Hematopoietic multipotent progenitor cell (in vitro differentiated cells): ENCODE results near the gene ARPC3. TPM values are rescaled to one million over a fixed set of nuclear protein-coding genes. Genes with fewer than 3 reads are reported as not detected.
A peak's percentile ranks its signal among the peaks of the same experiment; 100 is the strongest.
"Not testable (repeated sequence)": the region's sequence is repeated elsewhere in the genome, so short reads cannot be mapped to it uniquely, and the experiment has no call there.

Experiments
- DNase-seq, 3 donors: peaks; one replicate each; pipeline ENCODE4 v3.0.0-alpha.2; 2011 to 2015; ENCODE audit warnings: low read depth in 2 of 3, low spot score in 2 of 3
- total RNA-seq: library from RNA; depleted of rRNA; stranded (reverse); fragments of >200 nt; gene quantifications from one replicate; pipeline ENCODE4 v1.2.3, GENCODE V29; 2012

The ARPC3 gene
- 141 TPM for total RNA-seq

DNA sequence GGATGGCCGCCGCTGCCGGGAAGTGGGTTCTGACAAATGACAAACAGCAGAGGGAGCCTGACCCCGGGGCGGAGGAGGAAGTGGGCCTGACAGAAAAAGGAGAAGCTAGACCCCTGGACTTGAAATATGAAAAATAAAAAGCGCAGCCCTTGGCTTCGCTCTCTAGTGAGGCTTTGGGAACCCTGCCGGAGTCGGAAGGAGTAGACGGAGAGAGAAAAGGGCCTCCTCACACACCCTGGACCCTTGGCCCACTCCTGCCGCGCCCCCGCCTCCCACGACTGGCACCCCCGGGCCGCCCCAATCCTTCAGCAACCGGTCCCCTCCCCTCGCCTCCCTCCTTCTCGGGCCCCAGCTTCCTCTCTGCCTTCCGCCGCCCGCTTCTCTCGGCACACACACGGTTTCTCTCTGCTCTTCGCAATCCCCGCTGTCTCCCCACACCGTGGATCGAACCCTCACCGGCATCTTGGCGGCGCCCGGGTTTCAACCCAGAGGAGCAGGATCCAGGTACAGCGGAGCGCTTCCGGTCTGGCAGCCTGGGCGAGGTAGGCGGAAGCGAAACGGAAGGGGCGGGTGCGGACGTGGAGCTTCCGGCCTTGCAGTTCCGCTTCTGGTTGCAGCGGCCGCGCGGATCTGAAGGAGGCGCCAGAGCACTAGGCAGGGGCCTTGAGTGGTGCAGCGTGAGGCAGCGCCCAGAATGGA lies at the start of gene ARPC3:
Gene ARPC3, minus strand, starts transcription at position 539 of the 699 bp plus-strand sequence. Its CDS starts 77 bp downstream, at position 462.
- DNase-seq: peak; percentile 83 to 97 (median 96)

DNA sequence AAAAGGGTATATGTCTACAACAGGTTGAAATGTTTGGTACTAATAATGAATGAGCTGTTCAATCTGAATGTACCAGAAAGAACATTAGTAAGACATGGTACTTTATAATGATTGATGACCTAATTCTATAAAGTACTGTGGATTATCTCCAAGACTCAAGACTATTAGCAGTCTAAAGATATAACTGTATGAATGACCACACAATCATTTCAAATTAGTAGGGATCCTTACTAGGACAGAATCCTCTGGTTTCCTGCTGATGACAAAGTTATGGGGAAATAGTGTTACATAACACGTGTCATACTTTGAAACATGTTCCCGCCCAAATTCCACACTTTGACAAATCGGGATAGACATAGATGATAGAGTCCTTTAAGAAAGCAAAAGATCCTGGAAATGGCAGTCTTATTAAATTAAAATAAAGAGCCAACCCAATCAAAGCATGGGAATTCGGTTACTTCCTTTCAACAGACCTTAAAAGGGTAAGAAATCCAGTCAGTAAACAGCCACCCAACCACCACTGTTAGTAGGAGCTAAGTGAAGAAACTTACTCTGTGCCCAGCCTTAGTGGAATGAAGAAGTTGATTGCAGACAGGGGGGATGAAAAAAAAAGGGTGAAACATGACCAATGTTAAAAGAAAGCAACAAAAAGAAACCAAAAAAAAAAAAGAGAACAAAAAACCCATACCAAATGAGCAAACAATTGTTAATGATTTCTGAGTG lies 49.0 kb upstream of the ARPC3 start:
- peak in 2 of 3 donors; percentile 11 to 43 for DNase-seq

DNA sequence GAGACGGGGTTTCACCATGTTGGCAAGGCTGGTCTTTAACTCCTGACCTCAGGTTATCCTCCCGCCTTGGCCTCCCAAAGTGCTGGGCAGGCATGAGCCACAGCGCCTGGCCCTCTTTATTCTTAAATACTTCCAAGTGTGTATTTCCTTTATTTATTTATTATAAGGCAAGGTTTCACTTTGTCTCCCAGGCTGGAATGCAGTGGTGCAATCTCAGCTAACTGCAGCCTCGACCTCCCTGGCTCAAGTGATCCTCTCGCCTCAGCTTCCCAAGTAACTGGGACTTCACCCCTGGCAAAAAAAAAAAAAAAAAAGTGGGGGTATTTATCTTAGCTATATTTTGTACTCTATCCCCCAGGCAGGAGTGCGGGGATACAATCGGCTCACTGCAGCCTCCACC lies 25.3 kb upstream of the ARPC3 start:
- DNase-seq: no peak

GRCh38 chr12:110468214-110469048 lies 18.3 kb upstream of the ARPC3 start, which contains the start of the genes FAM216A and GPN3:
FAM216A (plus strand) TSS chr12:110468845; CDS start chr12:110468876, 31 bp downstream.
GPN3 (minus strand) TSS chr12:110468257; CDS start chr12:110468203, 54 bp downstream.
- peak; percentile 85 to 99 (median 98) for DNase-seq

GRCh38 chr12:110467847-110468213 lies 17.7 kb upstream of the ARPC3 start:
- no peak for DNase-seq

DNA sequence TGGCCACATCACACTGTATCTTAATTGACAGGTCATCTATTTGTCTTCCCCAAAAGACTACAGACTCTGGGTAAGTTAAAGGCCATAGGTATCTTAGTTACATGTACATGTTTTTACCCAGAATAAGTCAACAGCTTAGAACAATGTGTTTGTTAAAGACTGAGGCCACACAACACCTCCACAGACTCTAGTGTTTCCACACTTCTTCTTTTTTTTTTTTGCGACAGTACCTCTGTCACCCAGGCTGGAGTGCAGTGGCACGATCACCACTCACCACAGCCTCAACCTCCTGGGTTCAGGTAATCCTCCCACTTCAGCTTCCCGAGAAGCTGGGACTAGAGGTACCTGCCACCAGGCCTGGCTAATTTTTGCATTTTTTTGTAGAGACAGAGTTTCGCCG lies 16.7 kb upstream of the ARPC3 start:
- no peak for DNase-seq

- not testable (repeated sequence) for DNase-seq
These were observed 15.6 kb upstream of the ARPC3 start for GRCh38 chr12:110465765-110466164.

DNA sequence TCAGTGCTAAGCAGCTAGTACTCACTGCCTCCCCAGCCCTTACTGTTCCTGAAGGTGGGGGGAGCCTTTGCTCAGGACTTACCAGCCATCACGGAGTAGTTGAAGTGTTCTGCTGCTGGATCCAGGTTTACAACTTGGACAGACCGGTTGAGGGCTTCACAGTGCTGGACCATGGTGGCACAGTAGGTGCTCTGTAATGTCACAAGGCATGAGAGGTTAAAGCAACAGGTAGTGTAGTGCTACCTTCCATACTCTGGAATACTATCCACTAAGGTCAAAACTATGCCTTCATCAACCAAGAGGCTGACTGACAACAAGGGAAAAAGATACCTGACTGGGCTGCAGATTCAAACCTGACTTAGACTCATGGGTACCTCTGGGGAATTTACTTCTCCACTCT lies 14.9 kb upstream of the ARPC3 start:
- no peak for DNase-seq

DNA sequence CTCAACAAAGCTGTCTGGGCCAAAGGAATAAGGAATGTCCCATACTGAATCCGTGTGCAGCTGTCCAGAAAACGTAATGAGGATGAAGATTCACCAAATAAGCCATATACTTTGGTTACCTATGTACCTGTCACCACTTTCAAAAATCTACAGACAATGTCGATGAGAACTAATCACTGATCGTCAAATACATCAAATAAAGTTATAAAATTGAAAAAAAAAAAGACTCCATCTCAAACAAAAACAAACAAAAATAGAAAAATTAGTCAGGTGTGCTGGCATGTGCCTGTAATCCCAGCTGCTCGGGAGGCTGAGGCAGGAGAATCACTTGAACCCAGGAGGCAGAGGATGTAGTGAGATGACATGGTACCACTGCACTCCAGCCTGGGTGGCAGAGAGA lies 11.1 kb upstream of the ARPC3 start:
- not testable (repeated sequence) for DNase-seq

- no peak for DNase-seq
These were observed 8.6 kb upstream of the ARPC3 start for GRCh38 chr12:110458756-110459155.

DNA sequence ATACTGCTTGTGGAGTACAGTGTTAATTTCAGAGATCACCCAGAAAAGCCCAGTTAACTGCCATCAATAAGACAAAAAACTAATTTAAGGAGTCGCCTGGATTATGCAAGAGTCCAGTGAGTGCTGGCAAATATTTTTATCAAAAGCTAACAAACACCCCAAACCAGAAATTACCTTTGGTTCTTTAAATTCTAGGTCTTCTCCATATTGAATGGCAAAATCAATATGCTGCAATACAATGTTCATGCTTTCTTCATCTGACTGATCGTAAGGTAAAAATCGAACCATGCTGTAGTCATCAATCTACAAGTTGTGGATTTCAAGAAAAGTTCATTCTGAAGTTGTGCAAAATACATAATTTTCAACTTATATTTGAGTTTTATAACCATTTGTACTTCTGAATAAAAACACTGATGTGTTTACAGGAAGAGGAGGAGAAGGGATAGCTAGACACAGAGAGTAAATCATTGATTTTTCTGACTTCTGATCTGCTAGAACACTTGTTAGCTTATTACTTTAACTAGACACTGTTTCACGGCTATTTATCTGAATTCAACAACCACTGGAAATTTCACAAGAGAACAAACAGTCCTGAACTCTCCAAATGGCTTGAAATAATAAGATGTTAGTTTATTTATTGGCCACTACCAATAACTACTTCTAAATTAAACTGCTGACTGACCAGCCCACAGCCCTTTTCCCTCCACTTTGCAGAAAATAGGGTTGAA lies 3.6 kb upstream of the ARPC3 start:
- no peak for DNase-seq

GRCh38 chr12:110451263-110451662 lies 1.1 kb upstream of the ARPC3 start:
- no peak for DNase-seq

- DNase-seq: no peak
These were observed 5.7 kb downstream of the ARPC3 start for GRCh38 chr12:110444455-110444854.

GRCh38 chr12:110436231-110436630 lies 13.9 kb downstream of the ARPC3 start:
- DNase-seq: no peak

DNA sequence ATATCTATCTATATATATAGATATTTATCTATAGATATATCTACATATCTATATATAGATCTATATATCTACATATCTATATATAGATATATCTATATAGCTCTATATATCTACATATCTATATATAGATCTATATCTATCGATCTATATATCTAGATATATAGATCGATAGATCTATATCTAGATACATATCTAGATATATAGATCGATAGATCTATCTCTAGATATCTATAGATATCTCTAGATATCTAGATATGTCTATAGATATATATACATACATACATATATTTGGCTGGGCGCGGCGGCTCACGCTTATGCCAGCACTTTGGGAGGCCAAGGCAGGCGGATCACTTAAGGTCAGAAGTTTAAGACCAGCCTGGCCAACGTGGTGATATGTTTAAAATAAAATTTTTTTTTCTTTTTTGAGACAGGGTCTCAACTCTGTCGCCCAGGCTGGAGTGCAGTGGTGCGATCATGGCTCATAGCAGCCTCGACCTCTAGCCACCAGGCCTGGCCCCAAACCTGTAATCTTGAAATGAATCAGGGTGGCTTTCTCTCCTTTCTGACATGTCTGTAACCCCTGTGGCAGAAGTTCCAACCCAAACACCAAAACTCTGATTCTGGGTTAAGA lies 18.1 kb downstream of the ARPC3 start:
- DNase-seq: no peak

DNA sequence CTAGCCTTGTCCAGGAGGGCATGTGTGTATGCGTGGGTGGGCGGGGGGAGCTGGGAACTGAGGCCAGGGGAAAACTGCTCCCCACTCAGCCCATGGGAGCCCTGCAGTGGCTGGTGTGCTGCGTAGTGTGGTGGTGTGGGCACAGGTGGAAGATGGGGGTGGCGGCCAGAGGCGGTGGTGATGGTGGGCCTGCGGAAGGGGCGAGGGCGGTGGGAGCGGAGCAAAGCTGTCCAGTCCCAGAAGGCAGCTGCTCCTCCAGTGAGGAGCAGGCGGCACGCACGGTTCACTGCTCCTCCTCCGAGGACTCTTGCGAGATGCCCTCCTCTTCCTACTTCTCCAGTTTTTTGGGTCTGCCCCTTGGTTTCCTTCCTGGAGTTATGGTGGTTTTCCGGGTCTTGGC lies 20.5 kb downstream of the ARPC3 start:
- DNase-seq: not testable (repeated sequence)

DNA sequence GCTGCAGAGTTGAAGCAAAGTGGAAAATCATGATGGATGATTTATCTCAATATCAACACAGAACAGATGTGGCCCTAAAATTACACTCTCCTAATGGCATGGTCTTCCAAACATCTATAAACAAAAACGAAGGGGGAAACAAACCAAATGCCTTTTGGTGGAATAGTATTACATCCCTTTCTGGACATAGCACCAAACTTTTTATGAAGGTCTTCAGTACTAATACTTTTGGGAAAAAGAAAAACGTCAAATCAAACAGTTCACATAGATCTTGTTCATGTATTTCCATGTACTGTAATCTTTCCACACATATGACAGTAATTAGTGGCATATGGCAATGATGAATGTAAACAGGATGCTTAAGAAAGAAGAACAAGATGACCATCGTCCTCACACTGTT lies 23.7 kb downstream of the ARPC3 start:
- no peak for DNase-seq

GRCh38 chr12:110424237-110424636 lies 25.9 kb downstream of the ARPC3 start:
- DNase-seq: no peak

DNA sequence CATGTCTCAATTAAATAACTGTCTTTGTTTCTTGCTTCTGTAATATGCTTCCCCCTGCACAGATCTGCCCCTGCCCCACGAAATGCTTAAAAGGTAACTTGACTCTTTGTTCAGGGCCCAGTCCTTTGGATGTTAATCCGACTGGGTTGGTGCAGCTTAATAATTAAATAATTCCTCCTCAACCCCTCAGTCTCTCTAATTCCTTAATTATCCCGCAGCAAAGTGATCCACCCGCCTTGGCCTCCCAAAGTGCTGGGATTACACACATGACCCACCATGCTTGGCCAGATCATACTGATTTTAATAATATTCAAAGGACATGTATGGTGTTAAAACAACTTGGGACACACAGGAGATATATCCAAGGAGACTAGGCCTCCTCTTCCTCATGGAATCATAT lies 28.4 kb downstream of the ARPC3 start:
- no peak for DNase-seq

DNA sequence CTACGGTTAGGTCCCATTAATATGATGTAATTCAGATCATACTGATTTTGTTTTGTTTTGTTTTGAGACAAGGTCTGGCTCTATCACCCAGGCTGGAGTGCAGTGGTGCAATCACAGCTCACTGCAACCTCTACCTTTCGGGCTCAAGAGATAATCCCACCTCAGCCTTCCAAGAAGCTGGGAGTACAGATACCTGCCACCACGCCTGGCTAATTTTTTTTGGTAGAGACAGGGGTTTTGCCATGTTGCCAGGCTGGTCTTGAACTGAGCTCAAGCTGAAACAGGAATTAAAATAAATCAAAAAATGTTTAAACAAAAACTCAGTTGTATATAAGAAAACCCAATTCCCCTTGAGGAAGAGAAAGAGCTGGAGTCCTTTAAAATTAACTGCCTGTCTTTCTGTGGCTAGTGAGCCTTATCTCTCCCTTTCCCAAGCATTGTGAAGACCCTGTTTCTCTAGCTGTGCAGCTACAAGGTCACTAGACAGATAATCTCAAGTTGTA lies 28.9 kb downstream of the ARPC3 start:
- no peak for DNase-seq
